HL-60 (cell line): ENCODE data around the gene GADD45G.

Experiments
- GABPA ChIP-seq: IDR thresholded peaks from 2 replicates; pipeline ENCODE4 v1.6.1; 2012; ENCODE audit warnings: low read depth
- POLR2AphosphoS5 ChIP-seq: IDR thresholded peaks from 2 replicates; pipeline ENCODE4 v1.6.1; 2012; ENCODE audit warnings: low read depth
- SPI1 ChIP-seq: IDR thresholded peaks from 2 replicates; pipeline ENCODE4 v1.6.1; 2012; ENCODE audit warnings: low read depth, mild to moderate bottlenecking, borderline replicate concordance
- TF ChIP-seq, protein P1 (sequence below): IDR thresholded peaks from 2 replicates; pipeline ENCODE4 v1.6.1; 2012; ENCODE audit warnings: low read depth; ENCODE audit not compliant: insufficient replicate concordance
- TF ChIP-seq, protein P2 (sequence below): IDR thresholded peaks from one replicate; pipeline ENCODE4 v1.5.1; 2011; ENCODE audit warnings: low read length, control low read depth, inconsistent platforms; ENCODE audit not compliant: insufficient read depth

DNA sequence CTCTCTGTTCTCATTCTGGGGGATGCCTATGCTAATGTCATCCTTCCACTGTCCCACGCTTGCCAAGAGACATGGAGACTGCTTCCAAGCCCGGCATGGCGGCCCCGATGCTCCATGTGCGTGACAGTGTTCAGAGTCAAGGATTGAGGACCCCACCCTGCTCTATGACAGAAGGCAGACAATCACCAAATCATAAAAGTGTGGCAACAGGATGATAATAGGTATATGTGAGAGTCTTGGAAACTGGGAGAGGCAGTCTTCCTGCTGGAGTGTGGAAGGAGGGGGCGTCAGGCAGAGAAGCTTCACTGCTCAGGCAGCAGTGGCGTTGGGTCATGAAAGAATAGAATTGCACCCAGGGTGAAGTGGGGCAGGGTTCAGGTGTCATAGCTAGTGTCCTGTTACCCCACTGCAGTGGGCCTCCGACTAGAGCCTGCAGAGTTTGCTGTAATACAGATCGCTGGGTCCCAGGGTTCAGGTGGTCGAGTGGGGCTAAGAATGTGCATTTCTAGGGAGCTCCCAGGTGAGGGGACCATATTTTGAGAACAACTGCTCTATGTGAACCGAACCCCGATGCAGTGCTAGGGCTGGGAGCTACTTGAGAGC is 12.5 kb upstream of the GADD45G start:
- TF ChIP-seq POLR2AphosphoS5, result no peak
- TF ChIP-seq, protein P1, sequence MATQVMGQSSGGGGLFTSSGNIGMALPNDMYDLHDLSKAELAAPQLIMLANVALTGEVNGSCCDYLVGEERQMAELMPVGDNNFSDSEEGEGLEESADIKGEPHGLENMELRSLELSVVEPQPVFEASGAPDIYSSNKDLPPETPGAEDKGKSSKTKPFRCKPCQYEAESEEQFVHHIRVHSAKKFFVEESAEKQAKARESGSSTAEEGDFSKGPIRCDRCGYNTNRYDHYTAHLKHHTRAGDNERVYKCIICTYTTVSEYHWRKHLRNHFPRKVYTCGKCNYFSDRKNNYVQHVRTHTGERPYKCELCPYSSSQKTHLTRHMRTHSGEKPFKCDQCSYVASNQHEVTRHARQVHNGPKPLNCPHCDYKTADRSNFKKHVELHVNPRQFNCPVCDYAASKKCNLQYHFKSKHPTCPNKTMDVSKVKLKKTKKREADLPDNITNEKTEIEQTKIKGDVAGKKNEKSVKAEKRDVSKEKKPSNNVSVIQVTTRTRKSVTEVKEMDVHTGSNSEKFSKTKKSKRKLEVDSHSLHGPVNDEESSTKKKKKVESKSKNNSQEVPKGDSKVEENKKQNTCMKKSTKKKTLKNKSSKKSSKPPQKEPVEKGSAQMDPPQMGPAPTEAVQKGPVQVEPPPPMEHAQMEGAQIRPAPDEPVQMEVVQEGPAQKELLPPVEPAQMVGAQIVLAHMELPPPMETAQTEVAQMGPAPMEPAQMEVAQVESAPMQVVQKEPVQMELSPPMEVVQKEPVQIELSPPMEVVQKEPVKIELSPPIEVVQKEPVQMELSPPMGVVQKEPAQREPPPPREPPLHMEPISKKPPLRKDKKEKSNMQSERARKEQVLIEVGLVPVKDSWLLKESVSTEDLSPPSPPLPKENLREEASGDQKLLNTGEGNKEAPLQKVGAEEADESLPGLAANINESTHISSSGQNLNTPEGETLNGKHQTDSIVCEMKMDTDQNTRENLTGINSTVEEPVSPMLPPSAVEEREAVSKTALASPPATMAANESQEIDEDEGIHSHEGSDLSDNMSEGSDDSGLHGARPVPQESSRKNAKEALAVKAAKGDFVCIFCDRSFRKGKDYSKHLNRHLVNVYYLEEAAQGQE, result no peak
- TF ChIP-seq, protein P2, sequence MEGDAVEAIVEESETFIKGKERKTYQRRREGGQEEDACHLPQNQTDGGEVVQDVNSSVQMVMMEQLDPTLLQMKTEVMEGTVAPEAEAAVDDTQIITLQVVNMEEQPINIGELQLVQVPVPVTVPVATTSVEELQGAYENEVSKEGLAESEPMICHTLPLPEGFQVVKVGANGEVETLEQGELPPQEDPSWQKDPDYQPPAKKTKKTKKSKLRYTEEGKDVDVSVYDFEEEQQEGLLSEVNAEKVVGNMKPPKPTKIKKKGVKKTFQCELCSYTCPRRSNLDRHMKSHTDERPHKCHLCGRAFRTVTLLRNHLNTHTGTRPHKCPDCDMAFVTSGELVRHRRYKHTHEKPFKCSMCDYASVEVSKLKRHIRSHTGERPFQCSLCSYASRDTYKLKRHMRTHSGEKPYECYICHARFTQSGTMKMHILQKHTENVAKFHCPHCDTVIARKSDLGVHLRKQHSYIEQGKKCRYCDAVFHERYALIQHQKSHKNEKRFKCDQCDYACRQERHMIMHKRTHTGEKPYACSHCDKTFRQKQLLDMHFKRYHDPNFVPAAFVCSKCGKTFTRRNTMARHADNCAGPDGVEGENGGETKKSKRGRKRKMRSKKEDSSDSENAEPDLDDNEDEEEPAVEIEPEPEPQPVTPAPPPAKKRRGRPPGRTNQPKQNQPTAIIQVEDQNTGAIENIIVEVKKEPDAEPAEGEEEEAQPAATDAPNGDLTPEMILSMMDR, result no peak
- no peak for TF ChIP-seq GABPA
- TF ChIP-seq SPI1, result no peak
